Coronary artery (tissue), 2 donors: ENCODE measurements around the gene MARCHF3.
A peak's percentile ranks its signal among the peaks of the same experiment; 100 is the strongest.

Experiments used
- DNase-seq: peaks from one replicate; pipeline ENCODE4 v3.0.0-alpha.2; 2017; ENCODE audit warnings: low spot score
- H3K27ac ChIP-seq, 2 donors: fragments of 200-600 bp; sonication (generic); one replicate each; pipeline ENCODE4 v1.5.1; 2016 to 2019
- H3K4me3 ChIP-seq: fragments of 200-600 bp; sonication (generic); 2 replicates; pipeline ENCODE4 v1.5.1; 2016; ENCODE audit warnings: mild to moderate bottlenecking, moderate library complexity
- TF ChIP-seq, protein P1 (sequence below): fragments of 200-600 bp; sonication (generic); IDR thresholded peaks from one replicate; pipeline ENCODE4 v1.5.1; 2019; ENCODE audit warnings: antibody characterized with exemption

MARCHF3 gene, protein sequence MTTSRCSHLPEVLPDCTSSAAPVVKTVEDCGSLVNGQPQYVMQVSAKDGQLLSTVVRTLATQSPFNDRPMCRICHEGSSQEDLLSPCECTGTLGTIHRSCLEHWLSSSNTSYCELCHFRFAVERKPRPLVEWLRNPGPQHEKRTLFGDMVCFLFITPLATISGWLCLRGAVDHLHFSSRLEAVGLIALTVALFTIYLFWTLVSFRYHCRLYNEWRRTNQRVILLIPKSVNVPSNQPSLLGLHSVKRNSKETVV

DNA sequence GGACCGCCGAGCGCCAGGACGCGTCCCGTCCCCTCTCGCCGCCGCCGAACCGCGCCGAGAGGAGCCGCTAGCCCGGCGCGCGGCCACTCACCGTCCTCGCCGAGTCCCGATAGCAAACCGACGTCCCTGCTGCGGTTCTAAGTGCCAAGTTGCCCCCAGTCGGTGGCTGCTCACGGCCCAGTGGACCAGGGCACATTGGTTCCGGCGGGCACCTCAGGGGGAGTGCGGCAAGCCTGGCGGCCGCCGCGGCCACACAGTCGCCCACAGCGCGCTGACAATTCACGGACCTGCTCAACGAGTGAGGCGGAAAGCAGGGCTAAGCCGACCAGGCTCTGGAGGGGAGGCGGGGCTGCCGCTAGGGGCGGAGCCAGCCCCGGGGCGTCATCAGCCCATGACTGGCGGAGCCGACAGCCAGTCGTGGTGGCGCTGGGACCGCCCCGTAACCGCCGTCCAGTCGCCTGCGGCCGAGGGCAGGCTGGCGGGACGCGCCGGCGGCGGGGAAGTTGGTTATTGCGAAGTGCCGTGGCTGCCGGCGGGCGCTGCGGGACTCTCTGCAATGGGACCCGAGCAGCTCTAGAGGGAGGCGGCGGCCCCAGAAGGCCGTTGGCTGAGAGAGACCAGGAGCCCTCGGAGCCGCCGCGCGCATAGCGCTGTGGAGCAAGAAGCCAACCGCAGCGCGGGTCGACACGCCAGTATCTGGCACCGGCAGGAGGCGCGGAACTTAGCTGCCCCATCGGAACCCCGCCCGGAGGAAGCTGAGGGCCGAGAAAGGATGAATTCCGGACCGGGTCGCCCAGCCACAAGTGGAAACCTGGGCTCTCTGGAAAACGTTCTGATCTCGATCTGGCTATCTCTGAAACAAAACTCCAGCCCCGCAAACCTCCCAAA is at the start of gene MARCHF3:
MARCHF3 (minus strand) TSS at position 300 of the 888 bp plus-strand sequence. CDS start 112,387 bp downstream, outside the sequence.
- peak within 1 kb of the TSS; percentile 79 to 96 for H3K27ac ChIP-seq

DNA sequence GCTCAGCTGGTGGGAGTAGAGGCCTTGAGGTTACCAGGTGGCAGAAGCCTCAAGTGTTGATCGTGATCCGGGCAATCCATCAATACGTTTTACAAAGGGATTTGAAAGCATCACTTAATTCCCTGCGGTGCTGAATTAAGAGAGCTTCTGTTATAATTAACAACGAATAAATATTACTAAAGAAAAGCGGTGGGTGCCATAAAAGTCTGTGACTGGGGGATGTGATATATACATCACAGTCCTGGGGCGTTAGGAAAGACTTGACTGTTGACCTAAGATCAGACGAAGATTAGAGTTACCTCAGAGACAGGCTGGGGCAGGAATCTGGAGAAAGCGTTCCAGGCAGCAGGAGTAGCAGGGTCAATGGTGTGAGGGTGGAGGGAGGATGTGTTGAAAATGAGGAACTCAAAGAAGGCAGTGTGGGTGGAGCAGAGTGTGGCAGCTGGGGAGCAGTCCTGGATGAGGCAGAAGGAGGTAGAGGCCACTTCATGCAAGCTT is 49.7 kb upstream of the MARCHF3 start:
- TF ChIP-seq, protein P1, sequence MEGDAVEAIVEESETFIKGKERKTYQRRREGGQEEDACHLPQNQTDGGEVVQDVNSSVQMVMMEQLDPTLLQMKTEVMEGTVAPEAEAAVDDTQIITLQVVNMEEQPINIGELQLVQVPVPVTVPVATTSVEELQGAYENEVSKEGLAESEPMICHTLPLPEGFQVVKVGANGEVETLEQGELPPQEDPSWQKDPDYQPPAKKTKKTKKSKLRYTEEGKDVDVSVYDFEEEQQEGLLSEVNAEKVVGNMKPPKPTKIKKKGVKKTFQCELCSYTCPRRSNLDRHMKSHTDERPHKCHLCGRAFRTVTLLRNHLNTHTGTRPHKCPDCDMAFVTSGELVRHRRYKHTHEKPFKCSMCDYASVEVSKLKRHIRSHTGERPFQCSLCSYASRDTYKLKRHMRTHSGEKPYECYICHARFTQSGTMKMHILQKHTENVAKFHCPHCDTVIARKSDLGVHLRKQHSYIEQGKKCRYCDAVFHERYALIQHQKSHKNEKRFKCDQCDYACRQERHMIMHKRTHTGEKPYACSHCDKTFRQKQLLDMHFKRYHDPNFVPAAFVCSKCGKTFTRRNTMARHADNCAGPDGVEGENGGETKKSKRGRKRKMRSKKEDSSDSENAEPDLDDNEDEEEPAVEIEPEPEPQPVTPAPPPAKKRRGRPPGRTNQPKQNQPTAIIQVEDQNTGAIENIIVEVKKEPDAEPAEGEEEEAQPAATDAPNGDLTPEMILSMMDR, result no peak
- Histone ChIP-seq H3K4me3 (no peak overlapping the region), H3K27ac (no peak overlapping the region)
- no peak for DNase-seq

More for the DNA sequence above, at the start of gene MARCHF3:
- DNase-seq, result peak; percentile 97
- TF ChIP-seq, protein P1, result peak; percentile 6
- peak within 1 kb of the TSS; percentile 94 for H3K4me3 ChIP-seq

DNA sequence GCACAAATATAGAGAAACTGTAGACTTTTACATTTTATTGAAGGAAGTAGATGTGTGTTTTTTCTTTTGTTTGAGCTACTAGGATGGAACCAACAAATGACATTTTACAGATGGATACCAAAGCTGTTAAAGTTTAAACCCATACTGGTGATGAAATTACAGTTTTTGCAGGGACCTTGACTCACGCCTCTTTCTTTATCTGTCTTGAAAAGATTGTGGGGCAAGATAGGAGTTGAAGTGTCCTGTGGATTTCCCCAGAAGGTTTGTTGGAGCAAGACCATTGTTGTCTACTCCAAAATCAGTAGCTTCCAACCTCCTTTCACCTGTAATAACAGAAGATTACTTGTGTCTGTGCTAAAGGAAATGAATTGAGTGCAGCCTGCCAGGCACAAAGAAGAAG is 47.0 kb upstream of the MARCHF3 start:
- no peak for DNase-seq
- TF ChIP-seq, protein P1, result no peak
- Histone ChIP-seq H3K4me3 (no peak overlapping the region), H3K27ac (no peak overlapping the region)

DNA sequence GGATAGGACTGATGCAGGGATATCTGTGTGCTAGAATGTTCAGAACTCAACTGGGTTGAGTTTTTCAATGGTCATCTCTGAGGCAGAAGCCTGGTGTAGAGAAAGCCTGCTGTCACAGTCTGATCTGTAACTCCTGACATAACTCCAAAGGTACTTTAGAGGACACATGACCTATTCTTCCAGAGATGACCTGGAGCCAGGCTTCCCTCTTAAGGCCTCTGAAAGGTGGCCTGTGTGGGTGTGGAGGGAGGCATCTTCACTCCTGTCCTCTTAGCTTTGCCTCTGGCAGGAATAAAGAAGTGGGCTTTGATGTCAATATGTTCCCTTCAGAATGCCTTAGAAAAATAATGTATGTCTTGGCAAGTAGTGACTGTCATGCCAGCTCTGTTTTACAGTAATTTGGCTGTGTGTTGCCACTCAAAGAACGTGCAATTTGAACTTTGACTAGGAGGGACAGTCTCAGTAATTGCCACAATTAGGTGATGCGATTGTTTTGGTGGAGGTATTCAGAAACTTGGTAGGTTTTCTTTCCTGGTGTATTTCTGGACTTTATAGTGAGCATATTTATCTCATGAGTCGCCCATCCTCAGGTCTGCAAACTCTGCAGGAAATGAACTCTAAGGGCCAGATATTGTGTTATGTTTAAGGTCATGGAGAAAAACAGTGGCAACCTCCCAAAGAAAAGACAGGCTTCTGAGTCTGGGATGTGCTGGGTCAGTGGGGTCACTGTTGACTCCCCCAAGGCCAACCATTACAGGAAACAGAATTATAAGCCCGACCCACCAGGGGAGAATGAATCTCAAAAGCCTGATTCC is 46.2 kb upstream of the MARCHF3 start:
- no peak for DNase-seq
- TF ChIP-seq, protein P1, result no peak
- Histone ChIP-seq H3K27ac (no peak overlapping the region), H3K4me3 (no peak overlapping the region)

DNA sequence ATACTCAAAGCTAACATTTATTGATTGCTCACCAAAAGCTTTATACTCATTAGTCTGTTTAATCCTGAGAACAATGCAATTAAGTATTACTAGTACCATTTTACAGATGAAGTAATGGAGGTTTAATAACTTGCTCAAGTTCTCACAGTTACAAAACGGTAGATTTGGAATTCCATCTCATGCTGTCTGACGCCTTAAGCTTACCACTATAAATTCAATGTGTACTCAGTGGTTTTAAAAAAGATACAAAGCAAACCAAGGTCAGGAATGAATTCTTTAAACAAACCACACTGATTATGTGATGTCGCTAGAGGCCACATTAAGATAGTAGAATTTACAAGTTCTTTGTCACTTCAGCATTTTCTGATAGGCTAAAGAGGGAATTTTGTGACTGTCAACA is 44.1 kb upstream of the MARCHF3 start:
- H3K27ac ChIP-seq, result no peak overlapping the region
- TF ChIP-seq, protein P1, result no peak
- no peak for DNase-seq
- H3K4me3 ChIP-seq, result no peak overlapping the region

DNA sequence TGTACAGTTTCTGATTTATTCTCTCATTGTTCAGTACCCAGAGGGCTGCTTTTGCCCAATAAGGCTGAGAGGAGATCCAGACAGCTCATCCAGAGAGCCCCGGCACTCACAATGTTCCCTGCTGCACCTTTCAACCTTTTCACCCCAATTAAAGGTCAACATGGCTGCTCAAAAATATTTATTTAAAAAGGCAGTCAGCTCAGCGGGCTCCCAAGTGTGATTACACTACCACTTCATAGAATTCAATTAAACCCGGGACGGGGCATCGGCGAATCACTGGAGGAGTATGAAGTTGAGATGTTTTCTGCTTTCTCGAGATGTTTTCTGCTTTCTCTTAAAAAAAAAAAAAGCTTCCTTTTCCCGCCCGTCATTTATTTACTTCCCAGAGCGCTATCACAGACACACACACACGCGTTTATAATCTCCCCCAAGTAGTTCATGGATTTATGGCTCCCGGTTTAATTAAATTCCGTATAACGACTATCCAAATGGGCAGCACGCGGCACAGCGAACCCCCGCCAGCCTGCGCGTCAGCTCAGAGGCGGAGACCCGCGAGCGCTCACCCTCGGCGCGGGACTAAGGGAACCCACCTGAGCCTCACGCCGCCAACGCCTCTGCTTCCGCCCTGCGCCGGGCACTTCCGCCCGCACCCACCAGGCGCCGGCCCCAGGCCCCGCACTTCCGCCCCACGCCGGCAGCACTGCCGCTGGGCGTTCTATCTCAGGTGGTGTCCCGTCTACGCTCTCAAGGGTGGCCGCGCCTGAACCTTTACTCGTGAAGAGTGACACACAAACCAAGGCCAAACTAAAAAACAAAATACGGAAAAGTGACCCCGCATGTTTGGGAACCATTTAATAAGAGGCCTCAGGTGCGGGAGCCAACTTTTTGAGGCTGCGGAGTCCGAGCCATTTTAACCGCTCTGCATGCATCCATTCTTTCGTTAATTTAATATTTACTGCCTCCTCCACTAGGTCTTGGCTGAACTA is 42.8 kb upstream of the MARCHF3 start, which contains the start of gene C5orf63:
C5orf63 (minus strand) TSS at position 642 of the 986 bp plus-strand sequence. CDS start 14,507 bp downstream, outside the sequence.
- TF ChIP-seq, protein P1, result no peak
- DNase-seq, result no peak
- H3K4me3 ChIP-seq, result peak within 1 kb of the TSS; percentile 75
- H3K27ac ChIP-seq, result no peak within 1 kb of the TSS
